Coronary artery (tissue), 2 donors: ENCODE results near the gene FEV.
A peak's percentile ranks its signal among the peaks of the same experiment; 100 is the strongest.

Experiments
- DNase-seq: peaks from one replicate; pipeline ENCODE4 v3.0.0-alpha.2; 2017; ENCODE audit warnings: low spot score
- H3K27ac ChIP-seq, 2 donors: fragments of 200-600 bp; sonication (generic); one replicate each; pipeline ENCODE4 v1.5.1; 2016 to 2019
- H3K4me3 ChIP-seq: fragments of 200-600 bp; sonication (generic); 2 replicates; pipeline ENCODE4 v1.5.1; 2016; ENCODE audit warnings: mild to moderate bottlenecking, moderate library complexity
- TF ChIP-seq, protein P1 (sequence below): fragments of 200-600 bp; sonication (generic); IDR thresholded peaks from one replicate; pipeline ENCODE4 v1.5.1; 2019; ENCODE audit warnings: antibody characterized with exemption

Gene FEV

DNA sequence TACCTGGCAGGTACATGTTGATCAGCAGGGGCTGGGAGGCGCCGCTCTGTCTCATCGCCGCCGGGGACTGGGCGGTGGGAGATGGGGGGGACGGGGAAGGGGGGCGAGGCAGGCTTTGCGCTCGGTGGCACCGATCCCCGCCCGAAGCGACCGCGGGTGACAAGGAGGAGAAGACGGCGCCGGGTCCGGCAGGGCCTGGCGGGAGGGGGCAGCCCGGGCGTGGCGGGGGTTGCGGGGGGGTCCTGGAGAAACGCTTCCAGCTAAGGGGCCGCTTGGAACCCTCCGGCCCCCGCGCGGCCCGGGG is at the start of gene FEV:
Gene FEV, minus strand, starts transcription at position 164 of the 304 bp plus-strand sequence. Its CDS starts 109 bp downstream, at position 55.
- TF ChIP-seq, protein P1, sequence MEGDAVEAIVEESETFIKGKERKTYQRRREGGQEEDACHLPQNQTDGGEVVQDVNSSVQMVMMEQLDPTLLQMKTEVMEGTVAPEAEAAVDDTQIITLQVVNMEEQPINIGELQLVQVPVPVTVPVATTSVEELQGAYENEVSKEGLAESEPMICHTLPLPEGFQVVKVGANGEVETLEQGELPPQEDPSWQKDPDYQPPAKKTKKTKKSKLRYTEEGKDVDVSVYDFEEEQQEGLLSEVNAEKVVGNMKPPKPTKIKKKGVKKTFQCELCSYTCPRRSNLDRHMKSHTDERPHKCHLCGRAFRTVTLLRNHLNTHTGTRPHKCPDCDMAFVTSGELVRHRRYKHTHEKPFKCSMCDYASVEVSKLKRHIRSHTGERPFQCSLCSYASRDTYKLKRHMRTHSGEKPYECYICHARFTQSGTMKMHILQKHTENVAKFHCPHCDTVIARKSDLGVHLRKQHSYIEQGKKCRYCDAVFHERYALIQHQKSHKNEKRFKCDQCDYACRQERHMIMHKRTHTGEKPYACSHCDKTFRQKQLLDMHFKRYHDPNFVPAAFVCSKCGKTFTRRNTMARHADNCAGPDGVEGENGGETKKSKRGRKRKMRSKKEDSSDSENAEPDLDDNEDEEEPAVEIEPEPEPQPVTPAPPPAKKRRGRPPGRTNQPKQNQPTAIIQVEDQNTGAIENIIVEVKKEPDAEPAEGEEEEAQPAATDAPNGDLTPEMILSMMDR, result no peak
- DNase-seq, result no peak
- Histone ChIP-seq H3K4me3 (peak within 1 kb of the TSS; percentile 46), H3K27ac (no peak within 1 kb of the TSS)

DNA sequence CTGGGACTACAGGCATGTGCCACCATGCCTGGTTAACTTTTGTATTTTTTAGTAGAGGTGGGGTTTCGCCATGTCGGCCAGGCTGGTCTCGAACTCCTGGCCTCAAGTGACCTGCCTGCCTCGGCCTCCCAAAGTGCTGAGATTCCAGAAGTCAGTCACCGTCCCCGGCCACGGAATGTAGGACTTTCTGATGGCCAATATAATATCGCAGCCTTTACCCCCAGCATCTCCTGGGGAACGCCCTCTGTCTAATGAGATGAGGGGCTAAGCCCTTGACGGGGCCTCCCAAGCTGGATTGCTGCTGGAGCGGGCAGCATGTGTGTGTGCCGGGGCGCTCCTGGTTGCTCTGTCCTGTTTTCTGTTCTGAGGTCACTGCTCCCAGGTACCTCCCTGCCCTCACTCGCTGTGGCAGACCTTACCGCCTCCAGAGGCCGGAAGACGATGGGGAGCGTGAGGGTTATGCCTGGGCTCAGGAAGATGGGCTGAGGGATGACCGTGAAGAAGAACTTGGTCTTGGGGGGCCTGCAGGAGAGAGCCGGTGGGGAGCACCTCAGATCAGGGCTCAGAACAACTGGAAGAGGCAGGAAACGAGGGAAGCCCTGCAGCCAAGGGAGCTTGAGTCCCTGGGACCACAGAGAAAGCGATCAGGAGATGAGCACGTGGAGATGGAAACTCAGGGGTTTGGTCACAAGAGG is 47.2 kb upstream of the FEV start:
- no peak for DNase-seq
- H3K4me3 ChIP-seq, result no peak overlapping the region
- H3K27ac ChIP-seq, result no peak overlapping the region
- TF ChIP-seq, protein P1, result no peak

DNA sequence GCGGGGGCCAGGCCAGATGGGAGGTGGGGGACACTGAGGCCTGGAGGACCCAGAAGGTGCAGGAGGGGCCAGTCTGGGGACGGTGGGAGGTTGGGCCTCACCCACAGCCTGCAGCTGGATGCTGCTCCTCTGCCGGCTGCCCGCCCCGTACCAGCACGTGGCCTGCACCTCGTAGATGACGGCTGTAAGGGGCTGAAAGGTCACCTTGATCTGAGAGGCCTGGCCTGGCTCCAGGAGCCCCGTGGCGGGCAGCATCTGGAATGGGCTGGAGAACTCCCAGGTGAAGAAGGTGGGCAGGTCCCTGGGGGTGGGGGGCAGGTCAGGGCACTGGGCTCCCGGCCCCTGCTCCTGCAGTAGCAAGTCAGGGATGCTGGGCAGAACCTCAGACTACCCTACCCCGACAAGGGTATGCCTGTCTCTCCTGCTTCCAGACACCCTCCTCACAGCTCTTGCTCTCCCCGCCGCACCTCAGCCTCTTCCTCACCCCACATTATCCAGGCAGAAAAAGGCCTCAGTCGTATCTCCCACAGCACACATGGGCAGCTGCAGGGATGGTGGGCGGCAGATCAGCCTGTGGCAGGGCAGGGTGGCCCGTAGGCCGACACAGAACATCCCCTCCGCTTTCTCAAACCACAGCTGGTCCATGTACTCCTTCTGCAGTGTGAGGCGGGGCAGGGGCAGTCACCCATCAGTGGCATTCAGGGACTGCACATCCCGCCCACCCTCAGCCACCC is 46.2 kb upstream of the FEV start:
- TF ChIP-seq, protein P1, result no peak
- no peak overlapping the region for H3K4me3 ChIP-seq
- no peak overlapping the region for H3K27ac ChIP-seq
- no peak for DNase-seq

DNA sequence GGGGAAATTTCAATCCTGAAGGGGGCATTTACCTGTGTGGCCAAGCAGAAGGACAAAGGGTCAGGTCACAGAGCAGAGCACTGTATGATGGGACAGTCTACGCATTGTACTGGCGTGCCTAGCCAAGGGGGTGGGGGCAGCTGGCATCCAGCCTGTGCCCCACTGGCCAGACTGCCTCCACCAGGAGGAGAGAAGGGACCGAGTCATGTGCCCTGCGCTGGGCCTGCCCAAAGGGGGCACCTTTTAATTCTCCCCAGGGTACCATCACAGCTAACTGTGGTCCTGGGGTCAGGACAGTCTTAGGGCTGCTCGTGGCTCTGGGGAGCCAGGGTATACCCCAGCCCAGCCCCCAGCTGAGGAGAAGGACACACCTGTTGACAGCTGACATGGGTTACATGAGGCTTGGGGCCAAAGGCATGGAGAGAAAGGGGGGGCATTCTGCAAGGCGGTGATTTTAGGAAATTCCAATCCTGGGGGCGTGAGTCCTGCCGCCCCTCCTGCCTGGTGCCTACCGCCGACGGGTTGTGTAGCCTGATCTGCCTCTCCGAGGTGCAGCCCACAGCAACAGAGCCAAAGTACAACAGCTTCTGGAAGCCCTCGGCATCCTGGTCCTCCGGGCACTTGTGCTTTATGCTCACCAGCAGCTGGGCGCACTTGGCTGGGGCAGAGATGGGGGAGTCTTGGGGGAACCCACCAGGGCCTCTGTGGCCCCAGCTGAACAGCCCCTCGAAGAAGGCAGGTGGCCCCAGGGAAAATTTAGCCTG is 45.4 kb upstream of the FEV start:
- TF ChIP-seq, protein P1, result no peak
- H3K27ac ChIP-seq, result no peak overlapping the region
- H3K4me3 ChIP-seq, result no peak overlapping the region
- no peak for DNase-seq

DNA sequence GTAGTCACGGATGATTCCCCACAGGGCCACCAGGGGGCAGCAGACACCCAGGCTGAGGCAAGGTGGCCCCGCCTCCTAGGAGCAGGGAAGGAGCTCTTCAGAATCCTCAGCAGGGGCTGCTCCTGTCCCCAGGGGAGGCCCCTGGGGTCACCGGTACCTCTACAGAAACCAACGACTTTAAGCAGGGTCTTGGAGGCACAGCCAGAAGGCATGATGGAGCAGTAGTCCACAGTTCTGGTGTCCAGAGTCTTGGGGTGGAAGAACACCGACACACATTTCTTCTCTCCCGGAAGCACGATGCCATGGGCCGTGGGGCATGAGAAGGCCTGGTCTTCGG is 44.8 kb upstream of the FEV start:
- no peak overlapping the region for H3K4me3 ChIP-seq
- TF ChIP-seq, protein P1, result peak; percentile 93
- no peak overlapping the region for H3K27ac ChIP-seq
- DNase-seq, result no peak

DNA sequence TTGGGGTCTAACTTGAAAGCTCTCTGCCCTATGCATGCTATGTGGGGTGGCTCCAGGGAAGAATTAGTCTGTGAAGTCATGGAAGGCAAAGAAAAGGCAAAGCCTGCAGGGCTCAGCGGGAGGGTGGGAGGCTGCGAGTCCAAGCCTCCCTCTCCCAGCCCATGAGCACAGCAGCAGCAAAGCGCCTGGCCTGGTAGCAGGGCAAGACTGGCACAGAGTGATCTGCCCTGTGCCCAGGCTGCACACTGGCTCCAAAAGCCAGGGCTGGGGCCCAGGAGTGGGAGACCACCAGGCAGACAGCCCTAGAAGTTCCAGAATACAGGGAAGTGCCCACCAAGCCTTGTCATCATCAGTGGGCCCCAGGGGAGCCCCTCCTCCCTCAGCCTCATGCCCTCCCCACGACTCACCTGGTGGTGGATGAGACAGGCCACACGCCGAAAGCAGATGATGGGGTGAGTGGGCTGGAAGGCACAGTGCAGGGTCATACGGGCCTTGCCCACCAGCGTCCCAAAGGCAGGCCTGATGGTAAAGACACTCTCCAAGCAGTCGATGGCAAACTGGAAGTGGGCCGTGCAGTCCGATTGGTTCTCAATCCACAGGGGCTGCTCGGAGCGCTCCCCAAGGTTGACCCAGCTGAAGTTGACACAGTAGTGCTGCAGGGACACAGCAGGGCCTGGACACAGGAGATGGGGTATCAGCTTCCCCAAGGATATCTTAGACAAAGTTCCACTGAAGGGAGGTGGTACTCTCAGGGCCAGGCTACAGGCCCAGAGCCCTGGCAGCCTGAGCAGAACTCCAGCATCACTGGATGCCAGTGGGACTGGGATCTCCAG is 44.2 kb upstream of the FEV start:
- DNase-seq, result no peak
- TF ChIP-seq, protein P1, result no peak
- Histone ChIP-seq H3K27ac (no peak overlapping the region), H3K4me3 (no peak overlapping the region)
